WI38 (cell line): Measurements from ENCODE around the gene SLC24A3.

Experiments
- H3K4me3 ChIP-seq: 2 replicates; pipeline ENCODE4 v1.5.1; 2011; ENCODE audit warnings: low read depth, mild to moderate bottlenecking, control low read depth, low read length
- TF ChIP-seq, protein P1 (sequence below): IDR thresholded peaks from 2 replicates; pipeline ENCODE4 v1.5.1; 2012; ENCODE audit warnings: low read depth, mild to moderate bottlenecking, control low read depth, low read length

The SLC24A3 gene

GRCh38 chr20:19341348-19342053 is 129.1 kb downstream of the SLC24A3 start:
- no peak overlapping the region for H3K4me3 ChIP-seq
- TF ChIP-seq, protein P1, sequence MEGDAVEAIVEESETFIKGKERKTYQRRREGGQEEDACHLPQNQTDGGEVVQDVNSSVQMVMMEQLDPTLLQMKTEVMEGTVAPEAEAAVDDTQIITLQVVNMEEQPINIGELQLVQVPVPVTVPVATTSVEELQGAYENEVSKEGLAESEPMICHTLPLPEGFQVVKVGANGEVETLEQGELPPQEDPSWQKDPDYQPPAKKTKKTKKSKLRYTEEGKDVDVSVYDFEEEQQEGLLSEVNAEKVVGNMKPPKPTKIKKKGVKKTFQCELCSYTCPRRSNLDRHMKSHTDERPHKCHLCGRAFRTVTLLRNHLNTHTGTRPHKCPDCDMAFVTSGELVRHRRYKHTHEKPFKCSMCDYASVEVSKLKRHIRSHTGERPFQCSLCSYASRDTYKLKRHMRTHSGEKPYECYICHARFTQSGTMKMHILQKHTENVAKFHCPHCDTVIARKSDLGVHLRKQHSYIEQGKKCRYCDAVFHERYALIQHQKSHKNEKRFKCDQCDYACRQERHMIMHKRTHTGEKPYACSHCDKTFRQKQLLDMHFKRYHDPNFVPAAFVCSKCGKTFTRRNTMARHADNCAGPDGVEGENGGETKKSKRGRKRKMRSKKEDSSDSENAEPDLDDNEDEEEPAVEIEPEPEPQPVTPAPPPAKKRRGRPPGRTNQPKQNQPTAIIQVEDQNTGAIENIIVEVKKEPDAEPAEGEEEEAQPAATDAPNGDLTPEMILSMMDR: no peak

GRCh38 chr20:19344341-19344740 is 131.9 kb downstream of the SLC24A3 start:
- TF ChIP-seq, protein P1: no peak
- H3K4me3 ChIP-seq: no peak overlapping the region

- TF ChIP-seq, protein P1: no peak
- peak overlapping the region; percentile 36 for H3K4me3 ChIP-seq
These were observed 135.6 kb downstream of the SLC24A3 start for GRCh38 chr20:19347943-19348456.

- TF ChIP-seq, protein P1: no peak
- H3K4me3 ChIP-seq: no peak overlapping the region
These were observed 136.1 kb downstream of the SLC24A3 start for GRCh38 chr20:19348582-19348981.

DNA sequence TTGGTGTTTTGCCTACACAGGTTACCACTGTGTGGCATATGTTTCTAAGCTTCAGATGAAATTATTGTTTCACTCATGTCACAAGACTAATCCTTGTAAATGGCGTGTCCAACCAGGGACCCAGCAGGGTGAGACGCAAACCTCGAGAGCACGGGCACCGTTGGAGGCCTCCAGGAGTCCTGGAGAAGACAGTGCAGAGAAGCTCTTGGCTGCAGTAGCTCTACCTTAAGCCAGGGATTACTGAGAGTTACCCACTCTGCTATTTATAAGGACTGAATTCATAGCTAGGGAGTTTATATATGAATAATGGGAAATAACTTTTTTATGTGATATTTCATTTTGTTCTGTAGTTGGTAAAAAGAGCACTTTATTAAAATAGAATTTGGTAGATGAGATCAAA is 137.4 kb downstream of the SLC24A3 start:
- H3K4me3 ChIP-seq: no peak overlapping the region
- TF ChIP-seq, protein P1: no peak

DNA sequence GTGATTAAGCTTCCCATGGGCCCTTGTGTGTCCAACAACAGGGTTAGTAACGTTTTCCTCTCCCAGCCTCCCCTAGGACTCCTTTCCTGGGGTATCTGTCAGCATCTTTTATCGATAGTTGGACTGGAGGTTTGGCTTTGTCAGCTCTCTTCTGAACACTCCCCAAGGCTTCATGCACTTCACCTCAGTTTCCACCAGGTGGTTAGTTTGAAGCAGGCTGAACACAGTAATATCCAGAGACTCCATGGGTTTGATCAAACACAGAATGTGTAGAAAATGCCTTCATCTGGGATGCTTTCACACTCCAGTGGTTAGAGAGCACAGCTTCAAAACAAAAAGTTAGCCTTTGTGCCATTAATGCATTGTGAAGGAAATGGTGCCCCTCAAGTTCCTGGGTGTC is 139.1 kb downstream of the SLC24A3 start:
- no peak overlapping the region for H3K4me3 ChIP-seq

DNA sequence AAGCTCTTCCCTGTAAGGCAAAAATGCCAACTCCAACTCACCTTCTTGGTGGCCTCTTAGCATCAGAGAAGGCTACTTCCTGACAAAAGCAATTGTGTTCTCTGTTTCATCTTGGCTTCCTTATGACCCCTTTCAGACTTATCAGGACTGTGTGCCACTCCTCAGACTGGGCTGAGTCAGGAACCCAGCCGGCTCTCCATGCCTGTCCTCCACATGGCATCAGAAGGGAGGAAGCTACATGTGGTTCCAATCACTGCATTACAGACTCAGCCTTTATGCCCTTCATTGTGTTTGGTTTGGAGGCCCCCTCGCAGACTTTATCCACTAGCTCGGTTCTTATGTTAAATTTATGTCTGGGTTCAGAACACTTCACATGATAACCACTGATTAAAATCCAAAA is 142.5 kb downstream of the SLC24A3 start:
- TF ChIP-seq, protein P1: no peak

More for the DNA sequence above, 139.1 kb downstream of the SLC24A3 start:
- TF ChIP-seq, protein P1: no peak

More for the DNA sequence above, 142.5 kb downstream of the SLC24A3 start:
- H3K4me3 ChIP-seq: no peak overlapping the region
